ENCODE data around the gene CFAP141.
A peak's percentile ranks its signal among the peaks of the same experiment; 100 is the strongest.
"Not testable (repeated sequence)": the region's sequence is repeated elsewhere in the genome, so short reads cannot be mapped to it uniquely, and the experiment has no call there.

Gene CFAP141

GRCh38 chr1:154206196-154206595, at the start of gene CFAP141:
TSS of gene CFAP141 (minus strand) at chr1:154206333. CDS start at chr1:154206307, 26 bp downstream.
- DNase-seq: peak; percentile 19

GRCh38 chr1:154253671-154254070, 47.5 kb upstream of the CFAP141 start:
- no peak for DNase-seq

- DNase-seq: peak; percentile 38
Observed at GRCh38 chr1:154241703-154242351, 35.7 kb upstream of the CFAP141 start.

GRCh38 chr1:154240294-154240833, 34.2 kb upstream of the CFAP141 start:
- no peak for DNase-seq

- no peak for DNase-seq
Observed at GRCh38 chr1:154239491-154239890, 33.4 kb upstream of the CFAP141 start.

GRCh38 chr1:154237880-154238506, 31.9 kb upstream of the CFAP141 start:
- no peak for DNase-seq

GRCh38 chr1:154237435-154237834, 31.3 kb upstream of the CFAP141 start:
- DNase-seq: no peak

- no peak for DNase-seq
Observed at GRCh38 chr1:154236855-154237254, 30.7 kb upstream of the CFAP141 start.

- not testable (repeated sequence) for DNase-seq
Observed at GRCh38 chr1:154233127-154233526, 27.0 kb upstream of the CFAP141 start.

GRCh38 chr1:154231112-154231511, 25.0 kb upstream of the CFAP141 start:
- not testable (repeated sequence) for DNase-seq

GRCh38 chr1:154225370-154225769, 19.2 kb upstream of the CFAP141 start:
- DNase-seq: no peak

- no peak for DNase-seq
Observed at GRCh38 chr1:154223621-154224020, 17.5 kb upstream of the CFAP141 start.

GRCh38 chr1:154222918-154223317, 16.8 kb upstream of the CFAP141 start:
- DNase-seq: no peak

GRCh38 chr1:154222518-154222917, 16.4 kb upstream of the CFAP141 start:
- DNase-seq: peak; percentile 10

- peak; percentile 83 for DNase-seq
Observed at GRCh38 chr1:154221278-154222001, 15.3 kb upstream of the CFAP141 start.

GRCh38 chr1:154220970-154221277, 14.8 kb upstream of the CFAP141 start:
- DNase-seq: no peak

- peak; percentile 99 for DNase-seq
Observed at GRCh38 chr1:154220071-154220969, 14.2 kb upstream of the CFAP141 start, which contains the start of gene UBAP2L. TSS of gene UBAP2L (plus strand) at chr1:154220955. CDS start at chr1:154225124, 4,169 bp downstream.

GRCh38 chr1:154219541-154219940, 13.4 kb upstream of the CFAP141 start:
- DNase-seq: peak; percentile 63

- DNase-seq: no peak
Observed at GRCh38 chr1:154218545-154218944, 12.4 kb upstream of the CFAP141 start.

- DNase-seq: no peak
Observed at GRCh38 chr1:154213274-154213673, 7.1 kb upstream of the CFAP141 start.

- DNase-seq: no peak
Observed at GRCh38 chr1:154212083-154212482, 6.0 kb upstream of the CFAP141 start.

GRCh38 chr1:154208677-154209388, 2.7 kb upstream of the CFAP141 start:
- no peak for DNase-seq
